ENCODE measurements around the gene ADM5.

DNA sequence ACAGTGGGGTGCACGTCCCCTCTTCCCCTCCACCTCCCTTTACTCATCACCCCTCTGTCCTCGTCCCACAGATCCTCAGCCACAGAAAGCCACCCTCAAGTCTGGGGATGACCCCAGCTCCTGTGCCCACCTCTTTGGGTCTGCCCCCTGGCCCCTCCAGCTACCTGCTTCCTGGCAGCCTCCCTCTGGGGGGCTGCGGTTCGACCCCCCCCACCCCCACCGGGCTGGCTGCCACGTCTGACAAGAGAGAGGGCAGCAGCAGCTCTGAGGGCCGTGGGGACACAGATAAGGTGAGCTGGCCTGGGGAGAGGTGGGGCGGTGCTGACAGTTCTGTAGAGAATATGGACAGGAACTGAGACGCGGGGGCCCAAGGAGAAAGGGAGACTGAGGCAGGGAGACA, 34.8 kb upstream of the ADM5 start:
- no peak for TF ChIP-seq CTCF (IDR thresholded peaks at IDR 0.05)
- TF ChIP-seq EP300 (IDR thresholded peaks at IDR 0.05), result no peak
- TF ChIP-seq POLR2AphosphoS5 (IDR thresholded peaks at IDR 0.05), result no peak

Measured in upper lobe of left lung (tissue), 4 donors.